ENCODE results near the gene FOXK2.
"Not testable (repeated sequence)": the region's sequence is repeated elsewhere in the genome, so short reads cannot be mapped to it uniquely, and the experiment has no call there.

FOXK2 gene

GRCh38 chr17:82567286-82567685, 47.8 kb downstream of the FOXK2 start:
- no peak for DNase-seq

- no peak for DNase-seq
Measured at GRCh38 chr17:82568997-82569393, 49.5 kb downstream of the FOXK2 start.

GRCh38 chr17:82569621-82570020, 50.1 kb downstream of the FOXK2 start:
- DNase-seq: no peak

GRCh38 chr17:82570277-82570676, 50.7 kb downstream of the FOXK2 start:
- DNase-seq: no peak

- no peak for DNase-seq
Measured at GRCh38 chr17:82571855-82572254, 52.3 kb downstream of the FOXK2 start.

- DNase-seq: no peak
Measured at GRCh38 chr17:82574041-82574440, 54.5 kb downstream of the FOXK2 start.

GRCh38 chr17:82575581-82576221, 56.2 kb downstream of the FOXK2 start:
- not testable (repeated sequence) for DNase-seq

- DNase-seq: no peak
Measured at GRCh38 chr17:82577300-82577699, 57.8 kb downstream of the FOXK2 start.

- DNase-seq: not testable (repeated sequence)
Measured at GRCh38 chr17:82579969-82580368, 60.4 kb downstream of the FOXK2 start.

- no peak for DNase-seq
Measured at GRCh38 chr17:82582213-82582612, 62.7 kb downstream of the FOXK2 start.

GRCh38 chr17:82582709-82583108, 63.2 kb downstream of the FOXK2 start:
- no peak for DNase-seq

- no peak for DNase-seq
Measured at GRCh38 chr17:82583720-82584234, 64.2 kb downstream of the FOXK2 start.

GRCh38 chr17:82585935-82586575, 66.5 kb downstream of the FOXK2 start:
- DNase-seq: not testable (repeated sequence)

- DNase-seq: no peak
Measured at GRCh38 chr17:82586576-82587233, 67.2 kb downstream of the FOXK2 start.

- DNase-seq: no peak
Measured at GRCh38 chr17:82587234-82588086, 67.9 kb downstream of the FOXK2 start.

- no peak for DNase-seq
Measured at GRCh38 chr17:82588266-82589175, 69.0 kb downstream of the FOXK2 start.

GRCh38 chr17:82589851-82590180, 70.3 kb downstream of the FOXK2 start:
- DNase-seq: no peak

GRCh38 chr17:82590216-82590615, 70.7 kb downstream of the FOXK2 start:
- no peak for DNase-seq

- DNase-seq: no peak
Measured at GRCh38 chr17:82590881-82591539, 71.5 kb downstream of the FOXK2 start.

- no peak for DNase-seq
Measured at GRCh38 chr17:82592289-82592766, 72.8 kb downstream of the FOXK2 start.
